Esophagus mucosa (tissue), 1 donor: ENCODE results near the gene RPGR. TPM values are rescaled to one million over a fixed set of nuclear protein-coding genes. Genes with fewer than 3 reads are reported as not detected.

Experiments
- ATAC-seq: fragments of 200-7000 bp; cut with Tn5 transposase; one replicate; pipeline ENCODE4 v1.9.1; 2020
- total RNA-seq: library from RNA; stranded (reverse); gene quantifications from one replicate; pipeline ENCODE4 v1.2.4, GENCODE V29; 2023
- donor health status: DM: yes; HTN: yes; CAD: no.

The RPGR gene
- total RNA-seq, 1 donor from 2014 or later = 7.1 TPM

- ATAC-seq = no peak
Observed at GRCh38 chrX:38326086-38326485, 1.2 kb downstream of the RPGR start.

DNA sequence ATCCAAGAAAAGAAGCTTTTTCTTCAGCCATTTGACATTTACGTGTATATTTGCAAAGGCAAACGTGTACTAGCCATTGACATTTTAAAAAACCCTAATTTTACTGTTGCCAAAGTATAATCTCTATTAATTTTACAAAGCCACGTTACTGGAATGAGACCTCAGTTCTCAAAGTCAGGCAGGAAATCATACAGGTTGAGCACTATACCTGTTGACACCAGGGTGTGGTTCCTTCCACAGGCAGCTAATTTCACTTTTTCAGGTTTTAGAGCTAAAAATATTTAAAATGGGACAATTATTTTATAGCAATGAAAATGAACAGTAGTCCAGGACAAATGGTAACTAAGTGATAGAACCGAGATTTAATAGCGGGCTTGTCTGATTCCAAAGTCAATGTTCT, 6.5 kb downstream of the RPGR start:
- no peak for ATAC-seq

DNA sequence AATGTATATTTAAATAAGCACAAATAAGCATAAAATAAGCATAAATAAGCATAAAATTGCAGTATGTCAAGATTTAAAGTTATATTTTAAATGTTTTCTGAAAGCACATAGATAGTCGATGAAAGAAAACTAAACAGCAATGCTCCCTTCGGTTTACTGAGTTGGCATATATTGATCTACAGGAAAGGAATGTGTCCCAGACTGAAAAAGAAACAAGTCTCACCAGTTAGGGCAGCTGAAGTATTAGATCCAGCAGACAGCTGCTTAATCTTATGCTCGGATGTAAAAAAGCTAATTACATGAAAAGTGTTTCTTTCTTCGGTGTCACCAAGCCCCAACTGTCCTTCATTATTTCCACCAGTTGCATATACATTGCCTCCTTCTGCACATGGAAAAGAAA, 8.7 kb downstream of the RPGR start:
- no peak for ATAC-seq

- no peak for ATAC-seq
Observed at GRCh38 chrX:38318196-38318595, 9.1 kb downstream of the RPGR start.

GRCh38 chrX:38315186-38315585, 12.1 kb downstream of the RPGR start:
- ATAC-seq = no peak

DNA sequence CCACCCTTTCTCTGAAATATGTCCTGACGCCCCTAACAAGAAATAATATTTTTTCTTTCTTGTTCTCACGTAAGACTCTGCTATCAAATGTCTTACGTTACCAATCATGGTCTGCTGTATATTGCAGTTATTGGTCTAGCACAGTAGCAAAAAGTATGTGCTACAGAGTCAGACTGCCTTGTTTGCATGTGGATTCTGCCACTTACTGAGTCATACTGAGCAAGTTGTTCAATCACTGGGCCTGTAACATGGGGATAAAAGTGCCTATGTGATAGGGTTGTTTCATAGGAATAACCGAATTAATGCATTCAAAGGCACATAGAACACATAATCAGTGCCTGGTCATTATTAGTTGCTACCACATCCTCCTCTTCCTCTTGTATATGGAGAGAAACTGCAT, 14.1 kb downstream of the RPGR start:
- ATAC-seq = no peak

DNA sequence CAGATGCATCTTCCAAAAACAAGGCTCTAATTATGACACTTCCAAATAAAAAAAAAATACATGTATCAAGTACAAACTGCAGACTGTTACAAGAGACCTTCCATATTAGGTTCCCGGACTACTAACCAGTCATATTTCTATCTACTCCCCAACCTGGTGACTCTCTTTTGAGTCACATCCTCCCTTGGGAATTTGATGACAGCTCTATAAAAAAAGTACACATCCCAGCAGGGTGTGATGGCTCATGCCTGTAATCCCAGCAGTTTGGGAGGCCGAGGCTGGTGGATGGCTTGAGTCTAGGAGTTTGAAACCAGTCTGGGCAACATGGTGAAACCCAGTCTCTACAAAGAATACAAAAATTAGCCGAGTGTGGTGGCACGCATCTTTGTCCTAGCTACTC, 14.9 kb downstream of the RPGR start:
- ATAC-seq = peak; percentile 29

DNA sequence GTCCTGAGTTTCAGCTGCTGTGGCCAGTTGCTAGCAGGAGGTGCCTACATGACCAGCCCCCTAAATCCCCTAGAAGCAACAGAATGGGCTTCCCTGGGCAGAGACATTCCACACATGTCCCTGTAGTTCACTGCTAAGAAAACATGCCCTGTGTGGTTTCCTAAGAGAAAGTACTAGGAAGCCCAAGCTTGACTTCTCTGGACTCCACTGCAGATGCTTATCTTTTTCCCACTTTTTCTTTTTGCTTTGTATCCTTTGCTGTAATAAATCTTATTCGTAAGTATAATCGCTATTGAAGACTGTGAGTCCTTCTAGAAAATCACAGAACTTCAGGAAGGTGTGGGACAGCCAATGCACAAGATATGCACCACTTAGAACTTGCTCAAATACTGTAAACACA, 15.6 kb downstream of the RPGR start:
- no peak for ATAC-seq

DNA sequence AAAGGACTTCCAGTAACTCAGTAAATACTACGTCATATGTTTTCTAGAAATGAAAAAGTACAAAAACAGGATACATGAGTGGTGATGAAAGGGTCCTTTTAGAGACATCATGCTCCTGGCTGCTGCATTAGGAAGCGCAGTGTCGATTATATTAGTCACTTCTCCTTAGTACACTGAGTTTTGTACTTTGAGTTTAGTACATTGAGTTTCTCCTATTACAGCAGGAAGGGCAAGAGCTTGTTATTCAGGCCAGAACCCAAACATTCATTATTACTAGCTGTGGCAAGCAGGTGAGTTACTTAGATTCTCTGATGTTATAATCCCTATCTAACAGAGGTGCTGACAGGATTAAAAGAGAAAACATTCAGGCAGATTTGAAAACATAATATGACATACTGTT, 21.3 kb downstream of the RPGR start:
- ATAC-seq = peak; percentile 36

DNA sequence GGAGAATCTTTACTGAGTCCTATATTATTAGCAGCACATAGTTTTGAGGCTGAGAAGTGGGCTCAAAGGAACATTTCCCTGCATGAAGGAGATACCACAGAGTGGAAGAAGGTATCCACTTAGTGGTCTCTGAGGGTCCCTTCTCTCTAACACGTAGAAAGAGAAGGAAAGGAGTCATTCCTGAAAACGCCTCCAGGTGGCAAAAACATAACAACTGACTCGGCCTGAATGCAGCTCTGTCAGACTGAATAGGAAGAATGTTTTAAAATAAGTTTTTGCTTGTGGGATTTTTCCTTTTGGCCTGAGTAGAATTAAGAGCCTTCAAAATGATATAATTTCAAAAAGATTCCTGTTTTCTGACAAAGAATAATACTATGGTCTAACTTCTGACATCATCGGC, 23.3 kb downstream of the RPGR start:
- ATAC-seq = no peak

GRCh38 chrX:38293741-38294140, 33.6 kb downstream of the RPGR start:
- ATAC-seq = no peak

DNA sequence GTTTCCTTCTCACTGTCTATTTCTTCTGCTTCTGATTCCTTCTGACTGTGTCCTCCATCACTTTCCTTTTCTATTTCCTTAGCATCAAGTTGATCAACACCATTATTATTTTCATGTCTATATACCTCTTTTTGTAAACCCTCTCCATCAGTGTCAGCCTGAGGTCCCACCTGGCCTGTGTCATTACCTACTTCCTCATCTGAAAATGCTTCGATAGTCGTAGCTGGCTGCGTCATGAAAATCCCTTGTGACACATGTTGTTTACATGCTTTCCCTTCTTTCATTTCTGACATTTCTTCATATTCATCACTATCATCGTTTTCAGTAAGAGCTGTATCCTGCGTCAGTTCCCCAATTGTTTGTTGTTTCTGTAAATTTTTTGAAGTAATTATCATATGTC, 39.6 kb downstream of the RPGR start:
- no peak for ATAC-seq

DNA sequence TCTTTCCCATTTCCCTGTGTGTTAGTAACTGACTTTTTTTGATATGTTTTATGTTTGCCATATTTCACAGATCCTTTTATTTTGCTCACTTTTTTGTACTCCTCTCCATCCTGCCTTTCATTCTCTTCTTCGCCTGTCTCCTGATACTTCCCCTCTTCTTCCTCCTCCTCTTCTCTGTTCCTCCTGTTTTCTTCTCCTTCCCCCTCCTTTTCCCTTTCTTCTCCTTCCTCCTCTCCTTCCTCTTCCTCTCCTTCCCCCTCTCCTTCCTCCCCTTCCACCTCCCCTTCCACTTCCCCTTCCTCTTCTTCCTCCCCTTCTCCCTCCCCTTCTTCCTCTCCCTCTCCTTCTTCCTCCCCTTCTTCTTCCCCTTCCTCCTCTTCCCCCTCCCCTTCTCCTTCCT, 41.7 kb downstream of the RPGR start:
- ATAC-seq = no peak

DNA sequence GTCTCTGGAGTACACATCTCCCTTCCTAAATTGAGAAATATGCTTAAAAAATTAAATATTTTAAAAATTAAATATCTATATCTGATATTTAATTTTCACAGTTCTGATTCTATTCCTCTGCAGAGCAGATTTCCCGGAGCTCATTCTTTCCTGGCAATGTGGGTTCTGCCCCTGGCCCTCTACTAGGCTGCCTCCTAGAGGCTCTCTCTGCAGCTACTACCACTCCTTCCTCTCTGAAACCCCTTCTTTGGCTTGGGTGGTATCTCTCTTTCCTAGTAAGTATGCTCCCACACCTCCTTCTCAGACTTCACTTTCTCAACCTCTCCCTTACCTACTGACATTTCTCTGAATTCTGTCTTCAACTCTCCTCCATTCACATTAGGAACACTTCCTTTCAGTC, 45.3 kb downstream of the RPGR start:
- no peak for ATAC-seq

GRCh38 chrX:38279188-38279587, 48.1 kb downstream of the RPGR start:
- ATAC-seq = no peak

GRCh38 chrX:38278682-38279081, 48.6 kb downstream of the RPGR start:
- ATAC-seq = no peak

DNA sequence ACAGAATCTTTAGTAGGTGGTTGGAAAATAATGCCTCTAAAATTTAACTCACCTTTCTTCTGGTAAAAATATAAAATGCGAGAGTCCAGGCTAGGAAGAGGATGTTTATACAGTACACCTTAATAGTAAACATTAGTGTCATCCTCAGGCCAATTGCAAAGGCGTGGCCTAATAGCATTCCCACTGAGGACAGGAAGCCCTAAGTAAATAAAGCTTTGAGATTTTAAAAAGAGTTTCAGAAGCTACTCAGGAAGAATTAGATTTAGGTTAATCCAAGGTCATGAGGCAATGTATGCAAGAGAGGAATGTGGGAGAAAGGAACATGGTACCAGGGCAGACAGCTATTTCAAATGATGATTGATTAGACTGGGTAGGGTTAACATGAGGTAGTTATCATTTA, 49.5 kb downstream of the RPGR start:
- no peak for ATAC-seq

DNA sequence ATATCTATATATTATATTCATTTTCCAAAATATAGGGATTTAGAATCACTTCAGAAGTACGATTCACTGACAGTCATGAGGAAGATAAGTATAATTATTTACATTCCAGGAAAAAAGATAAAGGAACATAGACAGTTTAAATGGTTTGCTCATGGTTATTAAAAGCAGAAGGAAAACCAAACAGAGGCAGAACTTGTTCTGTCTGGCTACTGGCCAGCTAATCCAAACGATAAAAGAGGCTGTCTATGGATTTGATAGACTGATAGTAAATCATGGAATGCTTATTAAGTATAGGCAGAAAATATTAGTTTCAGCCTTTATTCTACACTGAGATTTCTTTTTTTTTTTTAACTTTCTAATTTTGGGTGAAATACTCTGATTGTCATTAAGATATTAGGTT, 50.2 kb downstream of the RPGR start:
- ATAC-seq = no peak

- ATAC-seq = no peak
Observed at GRCh38 chrX:38276089-38276488, 51.2 kb downstream of the RPGR start.

- ATAC-seq = peak; percentile 88
Observed at GRCh38 chrX:38275615-38276014, 51.7 kb downstream of the RPGR start.

GRCh38 chrX:38273453-38273852, 53.9 kb downstream of the RPGR start:
- ATAC-seq = no peak

DNA sequence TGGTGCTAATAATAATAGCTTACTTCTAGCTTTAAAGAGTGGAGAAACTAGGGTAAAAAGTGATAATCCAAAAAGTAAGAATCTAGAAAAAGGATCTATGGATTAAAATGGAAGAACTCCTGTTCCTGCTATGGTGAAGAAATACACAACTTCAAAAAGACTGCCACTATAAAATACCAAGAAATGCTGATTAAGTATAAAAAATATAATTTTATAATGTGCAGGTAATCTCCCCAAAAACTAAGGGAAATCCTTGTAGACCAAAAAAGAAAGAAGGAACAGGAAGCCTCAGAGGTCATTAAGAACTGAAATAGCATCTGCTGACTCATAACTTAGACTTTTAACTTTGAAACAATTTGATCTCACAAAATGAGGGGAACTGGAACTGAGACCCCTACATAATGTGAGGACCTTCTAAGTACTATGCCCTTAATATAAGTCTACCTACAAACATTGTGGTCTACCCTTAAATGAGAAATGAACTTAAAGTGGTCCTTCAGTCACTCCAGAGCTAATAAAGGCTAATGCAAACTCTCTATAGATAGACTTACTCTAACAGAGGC, 56.1 kb downstream of the RPGR start:
- ATAC-seq = no peak

GRCh38 chrX:38268011-38268410, 59.3 kb downstream of the RPGR start:
- no peak for ATAC-seq

DNA sequence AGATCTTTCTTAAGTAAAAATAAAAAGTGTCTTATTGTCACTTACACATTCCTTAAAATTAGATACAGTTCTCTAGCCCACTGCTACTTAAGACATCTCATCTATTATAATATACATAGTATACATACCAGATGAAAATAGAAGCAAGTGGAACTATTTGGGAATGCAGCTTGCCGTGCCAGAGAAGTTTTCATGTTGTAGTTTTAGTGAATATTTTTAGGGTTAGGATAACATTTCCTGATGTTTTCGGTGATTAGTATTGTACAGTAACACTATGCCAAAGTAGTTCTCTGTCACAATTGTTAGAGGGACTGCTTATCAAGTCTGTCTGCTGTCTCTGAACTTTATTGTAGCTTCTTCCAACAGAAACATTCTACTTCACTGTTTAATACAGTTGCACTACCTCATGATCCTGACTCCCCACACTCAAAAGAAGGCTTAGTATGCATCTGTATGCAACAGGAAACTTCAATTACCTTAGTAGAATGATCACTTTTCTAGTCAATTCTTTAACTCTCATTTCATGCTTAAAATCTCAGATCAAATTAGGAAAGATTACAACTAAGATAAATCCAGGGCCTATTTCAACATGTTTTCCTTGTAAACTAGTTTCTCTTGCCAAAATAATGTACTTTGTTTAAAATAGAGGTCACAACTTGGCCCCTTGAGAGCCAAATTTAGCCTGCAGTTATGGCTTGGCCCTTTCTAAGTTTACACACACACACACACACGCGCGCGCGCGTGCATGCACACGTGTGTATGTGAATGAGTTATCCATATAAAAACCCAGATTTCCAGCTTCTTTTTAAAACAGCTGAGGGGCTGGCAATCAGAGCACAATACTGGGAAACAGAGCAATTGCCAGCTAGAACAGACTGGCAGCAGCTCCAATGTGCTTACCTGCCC, 64.3 kb downstream of the RPGR start:
- no peak for ATAC-seq

GRCh38 chrX:38260231-38260630, 67.1 kb downstream of the RPGR start:
- ATAC-seq = no peak
